Neural progenitor cell (in vitro differentiated cells): ENCODE measurements around the gene FOXG1.

Experiments
- CTCF ChIP-seq: fragments of 200-600 bp; sonication (generic); IDR thresholded peaks from 2 replicates; pipeline ENCODE4 v1.5.1; 2017; ENCODE audit warnings: antibody characterized with exemption, mild to moderate bottlenecking
- EZH2 ChIP-seq: fragments of 200-600 bp; sonication (generic); IDR thresholded peaks from 2 replicates; pipeline ENCODE4 v1.6.1; 2017; ENCODE audit warnings: antibody characterized with exemption, mild to moderate bottlenecking, moderate library complexity

GRCh38 chr14:28771168-28771567 lies 4.6 kb downstream of the FOXG1 start:
- TF ChIP-seq EZH2 (no peak), CTCF (no peak)
